HG03575 (cell line): ENCODE results near the gene DLEU7.

ENCODE experiments used
- ATAC-seq: cut with Tn5 transposase; IDR thresholded peaks from one replicate; pipeline ENCODE4 v1.9.1; 2021; ENCODE audit not compliant: unreplicated experiment, insufficient number of reproducible peaks, low FRiP score; ENCODE audit errors: extremely low read depth

Gene DLEU7

DNA sequence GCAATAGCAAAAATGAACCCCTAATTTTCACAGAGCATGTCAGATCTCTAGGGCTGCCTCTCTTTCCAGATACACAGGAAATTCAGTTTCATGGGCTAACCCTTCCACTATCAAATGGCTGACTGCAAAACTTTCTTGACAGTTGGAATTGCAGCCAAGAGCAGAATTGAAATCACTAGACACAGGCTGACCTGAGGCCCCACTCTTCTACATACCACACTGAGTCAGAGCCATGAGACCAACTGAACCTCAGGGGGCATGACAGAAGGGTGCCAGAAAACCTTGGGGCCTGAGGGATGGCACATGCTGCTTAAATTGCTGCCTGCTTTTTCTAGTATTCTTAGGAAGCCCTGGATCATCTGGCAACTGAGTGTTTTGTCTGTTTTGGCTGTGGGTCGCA is 1.7 kb upstream of the DLEU7 start:
- ATAC-seq: no peak

DNA sequence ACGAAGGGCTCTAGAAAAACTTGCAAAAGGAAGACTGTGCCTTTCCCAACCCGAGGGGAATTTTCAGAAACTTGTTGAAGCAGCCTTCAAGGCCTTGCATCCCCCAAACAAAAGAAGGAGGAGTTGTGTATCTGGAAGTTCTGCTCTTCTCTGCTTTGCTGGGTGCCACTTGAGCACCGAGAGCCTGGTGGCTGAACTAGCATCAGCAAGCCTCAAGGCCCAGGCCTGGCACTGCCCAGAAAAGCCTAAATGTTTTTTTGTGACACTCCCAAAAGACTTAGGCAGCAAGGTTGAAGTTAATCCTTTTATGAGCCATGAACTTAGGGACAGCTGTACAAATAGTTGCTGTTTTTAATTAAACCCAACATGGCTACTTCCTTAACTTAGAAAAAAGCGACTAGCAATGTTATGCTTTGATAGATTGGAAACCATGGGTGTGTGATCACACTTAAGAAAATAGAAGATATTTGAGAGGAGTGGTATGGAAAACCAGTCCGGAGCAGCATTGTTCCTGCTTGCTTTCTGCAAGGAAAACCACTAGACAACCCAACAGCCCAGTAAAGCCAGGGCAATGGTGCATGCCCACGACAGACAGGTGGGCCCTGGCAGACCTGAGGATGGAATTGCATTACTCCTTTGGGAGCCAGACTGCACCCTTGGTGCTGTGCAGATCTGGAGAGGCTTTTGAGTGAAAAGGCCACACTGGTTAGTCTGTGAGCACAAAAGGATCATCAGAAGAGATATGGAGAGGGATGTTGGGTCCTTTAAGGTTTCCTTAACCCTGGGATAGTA is 788 bp upstream of the DLEU7 start:
- ATAC-seq: no peak

DNA sequence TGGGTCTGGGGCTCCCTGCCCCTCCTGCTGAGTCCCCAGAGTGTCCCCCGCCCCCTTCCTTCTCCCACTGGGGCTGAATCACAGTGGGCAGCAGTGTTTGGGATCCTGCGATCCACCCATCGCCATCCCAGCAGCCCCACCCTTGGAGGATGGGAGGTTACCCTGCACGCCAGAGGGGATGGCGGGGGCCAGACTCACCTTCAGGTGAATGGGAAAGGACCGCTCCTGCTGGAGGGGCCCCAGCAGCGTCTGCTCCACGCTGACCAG is 569 bp downstream of the DLEU7 start:
- ATAC-seq: no peak

DNA sequence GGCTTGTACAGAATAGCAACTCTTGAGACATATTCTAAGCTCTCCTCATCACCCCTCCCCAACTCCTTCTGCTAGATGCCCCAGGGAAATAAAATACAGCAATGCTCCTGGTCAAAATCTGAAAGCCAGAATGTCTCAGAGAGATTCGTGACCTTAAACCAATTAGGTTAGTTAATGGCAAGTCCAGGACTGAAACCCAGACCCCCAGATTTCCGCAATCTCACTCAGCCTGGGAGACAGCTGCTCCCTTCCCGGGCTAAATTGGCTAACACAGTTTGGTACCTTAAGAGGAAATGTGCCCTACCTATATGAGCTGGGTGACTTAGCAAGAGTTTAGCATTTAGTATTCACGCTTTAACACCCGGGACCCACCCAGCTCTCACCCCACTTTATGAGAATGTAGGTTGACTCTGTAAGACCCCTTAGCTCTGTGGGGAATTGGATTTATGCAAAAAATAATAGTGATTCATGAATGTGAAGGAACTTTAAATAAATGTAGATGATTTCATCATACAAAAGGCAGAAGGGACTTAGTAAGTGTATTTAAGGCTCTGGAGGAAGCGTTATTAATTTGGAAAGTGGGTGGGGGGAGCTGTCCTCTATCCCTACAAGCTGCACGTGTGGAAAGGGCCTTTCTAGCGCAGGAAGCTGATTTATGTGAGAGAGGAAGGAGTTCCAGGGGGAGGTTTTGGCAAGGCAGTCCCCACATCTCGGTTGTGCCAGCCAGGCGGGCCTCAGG is 1.1 kb downstream of the DLEU7 start:
- ATAC-seq: no peak

DNA sequence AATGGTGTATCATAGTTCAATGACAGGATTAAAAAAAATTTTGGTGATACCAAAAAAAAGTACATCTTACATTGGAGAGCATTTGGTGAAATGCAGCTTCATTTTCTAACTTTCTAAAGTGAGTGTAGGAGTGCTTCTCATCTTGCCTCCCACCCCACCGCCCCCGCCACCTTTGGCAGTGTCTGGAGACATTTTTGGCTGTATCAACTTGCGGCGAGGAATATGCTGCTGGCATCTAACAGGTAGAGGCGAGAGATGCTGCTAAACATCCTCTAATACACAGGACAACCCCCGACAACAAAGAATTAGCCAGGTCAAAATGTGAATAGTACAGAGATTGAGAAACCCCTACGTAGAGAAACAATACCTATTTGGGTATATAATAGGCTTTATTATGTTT is 1.7 kb downstream of the DLEU7 start:
- no peak for ATAC-seq

DNA sequence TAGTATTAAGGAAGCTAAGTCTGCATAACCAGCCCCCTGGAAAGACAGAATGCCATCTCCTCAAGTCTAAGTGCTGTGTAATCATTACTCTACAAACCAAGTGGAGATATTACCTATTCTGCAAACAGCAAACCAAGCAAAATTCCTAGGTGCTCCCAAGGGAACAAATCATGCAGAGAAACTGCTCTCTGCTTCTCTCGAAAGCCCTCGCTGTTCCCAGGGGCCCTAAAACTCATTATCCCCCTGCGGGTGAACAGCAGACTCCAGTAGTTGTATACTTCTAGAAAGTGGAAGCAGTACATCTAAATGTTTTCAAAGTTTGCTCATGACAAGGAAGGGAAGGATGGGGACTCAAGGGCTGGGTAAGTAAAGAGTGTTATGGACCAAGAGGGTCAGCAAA is 3.2 kb downstream of the DLEU7 start:
- no peak for ATAC-seq

DNA sequence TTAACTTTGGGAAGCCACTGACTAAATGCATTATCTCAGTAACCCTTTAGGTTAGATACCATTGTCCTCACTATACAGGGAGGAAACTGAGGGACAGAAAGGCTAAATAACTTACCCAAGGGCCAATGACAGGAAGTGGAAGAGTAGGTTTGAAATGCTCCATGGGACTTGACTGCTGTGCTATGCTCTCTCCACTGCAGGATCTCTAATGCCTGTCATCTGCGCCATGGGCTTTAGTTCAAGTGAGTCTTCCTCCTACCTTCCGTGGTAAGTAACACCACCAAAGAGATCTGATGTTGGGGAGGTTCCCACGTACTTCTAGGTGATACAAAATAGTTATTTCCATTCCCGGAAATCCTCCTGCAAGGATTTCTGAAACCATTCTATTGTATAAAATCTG is 3.7 kb downstream of the DLEU7 start:
- no peak for ATAC-seq

DNA sequence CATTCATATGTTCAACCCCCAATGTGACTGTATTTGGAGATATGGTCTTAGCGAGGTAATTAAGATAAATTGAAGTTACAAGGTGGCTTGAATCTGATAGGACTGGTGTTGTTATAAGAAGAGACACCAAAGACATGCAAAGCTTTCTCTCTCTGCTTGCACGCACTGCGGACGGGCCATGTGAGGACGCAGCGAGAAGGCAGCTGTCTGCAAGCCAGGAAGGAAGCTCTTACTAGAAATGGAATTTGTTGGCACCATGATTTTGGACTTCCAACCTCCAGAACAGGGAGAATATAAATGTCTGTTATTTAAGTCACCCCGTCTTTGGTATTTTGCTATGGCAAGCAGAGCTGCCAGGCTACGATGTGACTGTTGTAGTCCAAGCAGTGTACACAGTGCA is 4.8 kb downstream of the DLEU7 start:
- no peak for ATAC-seq

DNA sequence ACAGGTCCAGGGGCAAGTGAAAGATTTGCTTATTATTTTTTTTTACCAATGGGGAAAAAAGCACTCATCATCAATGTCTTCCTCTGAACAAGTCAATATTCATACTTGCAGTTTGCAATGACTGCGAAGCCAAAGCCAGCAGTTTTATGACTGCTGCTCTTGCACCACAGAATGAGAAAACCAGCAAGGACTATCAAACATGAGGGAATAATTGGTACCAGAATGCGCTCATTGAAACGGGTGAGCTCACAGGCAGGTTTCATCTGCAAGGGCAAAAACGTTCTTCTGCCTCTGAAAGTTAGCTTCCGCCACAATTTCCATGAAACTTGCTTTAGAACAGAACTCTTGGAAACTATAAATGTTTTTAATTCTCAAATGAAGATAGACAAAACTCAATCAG is 5.5 kb downstream of the DLEU7 start:
- ATAC-seq: no peak

DNA sequence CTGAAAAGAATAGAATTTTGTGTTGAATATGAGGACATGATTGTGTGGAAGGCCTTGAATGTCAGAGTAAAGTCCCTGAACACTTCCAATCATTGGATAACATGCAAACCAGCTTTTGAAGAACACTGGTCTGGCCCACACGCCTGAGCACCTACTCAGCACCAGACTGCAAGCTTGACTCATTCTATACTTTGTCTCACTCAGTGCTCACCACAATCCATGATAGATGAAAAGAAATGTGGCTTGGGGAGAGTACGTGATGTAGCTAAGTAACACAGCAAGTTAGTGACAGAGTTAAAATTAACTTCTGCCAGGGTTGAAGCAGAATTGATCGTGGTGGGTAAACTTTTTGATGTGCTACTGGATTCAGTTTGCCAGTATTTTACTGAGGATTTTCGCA is 12.0 kb downstream of the DLEU7 start:
- no peak for ATAC-seq

DNA sequence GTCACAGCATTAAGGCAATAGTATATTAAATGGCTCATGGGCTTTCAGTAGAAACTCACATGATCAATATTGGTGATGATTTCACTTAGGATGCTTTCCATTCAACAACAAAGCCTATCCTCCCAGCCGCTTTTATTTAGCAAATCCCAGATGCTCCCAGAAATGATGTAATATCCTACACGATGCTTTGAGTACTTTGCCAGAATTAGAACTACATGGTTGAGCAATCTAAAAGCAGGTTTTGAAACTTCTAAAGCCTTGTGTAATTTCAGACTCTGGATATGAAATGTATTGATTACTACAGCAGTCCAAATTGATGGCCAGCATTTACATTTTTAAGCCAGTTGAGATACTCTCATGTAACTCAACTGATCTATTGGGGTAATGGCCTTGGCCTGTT is 13.6 kb downstream of the DLEU7 start:
- ATAC-seq: no peak

DNA sequence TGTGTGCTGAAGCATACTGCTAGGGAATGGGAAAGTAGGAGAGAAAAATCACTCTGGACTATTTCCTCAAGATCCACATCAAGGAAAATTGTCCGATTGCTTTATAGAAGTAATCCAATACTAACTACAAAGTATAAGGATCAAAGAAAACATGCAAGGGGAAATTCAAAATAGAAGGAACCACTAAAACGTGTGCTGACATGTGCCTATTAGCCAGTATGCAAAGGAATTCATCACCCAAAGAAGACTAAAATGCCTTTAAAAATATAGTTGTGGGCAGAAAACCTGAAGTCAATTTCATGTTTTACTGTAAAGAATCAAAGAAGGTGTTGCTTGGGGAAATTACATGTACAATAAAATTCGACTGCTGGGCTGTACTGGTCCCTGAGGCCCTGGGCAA is 14.3 kb downstream of the DLEU7 start:
- no peak for ATAC-seq

DNA sequence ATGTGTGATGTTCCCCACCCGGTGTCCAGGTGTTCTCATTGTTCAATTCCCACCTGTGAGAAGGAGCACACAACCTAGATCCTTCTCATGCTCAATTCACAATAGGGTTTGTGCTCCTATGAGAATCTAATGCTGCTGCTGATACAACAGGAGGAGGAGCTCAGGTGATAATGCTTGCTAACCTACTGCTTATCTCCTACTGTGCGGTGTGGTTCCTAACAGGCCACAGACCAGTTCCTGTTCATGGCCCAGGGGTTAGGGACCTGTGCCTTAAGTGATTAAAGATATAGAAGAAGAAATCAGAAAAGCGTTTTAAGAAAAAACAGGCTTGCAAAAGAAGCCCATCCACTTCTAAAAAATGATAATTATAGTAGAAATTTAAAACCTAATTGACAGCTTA is 17.5 kb downstream of the DLEU7 start:
- no peak for ATAC-seq

DNA sequence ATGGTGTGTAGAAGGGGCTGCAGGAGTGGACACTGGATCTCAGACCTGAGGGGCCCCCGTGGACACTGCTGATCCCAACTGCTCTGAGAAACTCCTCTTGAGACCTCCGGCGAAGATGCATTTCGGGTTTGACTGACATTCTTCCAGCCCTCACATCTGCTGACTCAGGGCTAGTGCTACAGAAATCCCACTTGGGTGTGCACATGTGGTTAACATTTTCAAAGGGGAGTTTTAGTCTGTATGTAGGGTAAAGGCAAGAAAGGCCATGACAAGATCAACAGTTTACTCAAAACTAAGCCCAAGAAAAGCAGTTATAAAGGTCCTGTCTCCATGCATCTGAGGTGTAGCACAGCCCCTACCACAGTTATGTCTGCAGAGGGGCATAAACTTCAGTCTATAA is 31.2 kb downstream of the DLEU7 start:
- ATAC-seq: no peak

DNA sequence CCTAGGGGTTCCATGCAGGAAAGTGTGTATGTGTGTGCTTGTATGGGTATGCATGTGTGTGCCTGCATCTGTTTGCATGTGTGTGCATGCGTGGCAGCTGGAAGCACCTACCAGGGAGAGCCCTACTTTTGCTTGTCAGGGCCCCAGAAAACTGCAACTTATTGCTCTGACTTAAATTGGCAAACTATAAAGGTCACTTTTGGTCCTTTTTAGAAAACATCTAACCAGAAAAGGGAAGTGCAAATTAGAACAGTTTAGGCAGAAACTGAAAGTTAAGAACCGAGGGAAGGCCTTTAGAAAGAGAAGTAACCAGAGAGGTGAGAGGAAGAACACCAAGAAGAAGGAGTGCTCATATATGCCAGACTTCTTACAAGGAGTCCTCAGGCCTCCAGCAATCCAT is 32.5 kb downstream of the DLEU7 start:
- peak; percentile 87 for ATAC-seq

DNA sequence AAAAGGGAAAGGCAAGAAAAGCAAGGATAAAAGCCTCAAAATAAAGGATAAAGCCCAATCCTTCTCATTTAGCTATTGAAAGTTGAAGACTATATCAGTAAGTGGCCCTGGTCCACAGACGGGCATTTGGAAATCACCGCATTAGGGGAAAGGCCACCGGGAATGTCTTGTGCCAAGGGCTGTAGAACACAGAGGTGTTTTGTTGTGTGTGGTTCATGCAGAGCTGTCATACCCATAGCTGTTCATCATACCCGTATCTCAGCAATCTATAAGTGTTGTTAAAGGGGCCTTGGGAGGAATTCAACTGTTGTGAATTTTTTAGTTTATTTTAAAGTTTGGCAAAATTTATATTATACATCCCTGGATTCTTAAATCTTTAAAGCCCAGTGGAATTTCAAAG is 33.0 kb downstream of the DLEU7 start:
- ATAC-seq: no peak

DNA sequence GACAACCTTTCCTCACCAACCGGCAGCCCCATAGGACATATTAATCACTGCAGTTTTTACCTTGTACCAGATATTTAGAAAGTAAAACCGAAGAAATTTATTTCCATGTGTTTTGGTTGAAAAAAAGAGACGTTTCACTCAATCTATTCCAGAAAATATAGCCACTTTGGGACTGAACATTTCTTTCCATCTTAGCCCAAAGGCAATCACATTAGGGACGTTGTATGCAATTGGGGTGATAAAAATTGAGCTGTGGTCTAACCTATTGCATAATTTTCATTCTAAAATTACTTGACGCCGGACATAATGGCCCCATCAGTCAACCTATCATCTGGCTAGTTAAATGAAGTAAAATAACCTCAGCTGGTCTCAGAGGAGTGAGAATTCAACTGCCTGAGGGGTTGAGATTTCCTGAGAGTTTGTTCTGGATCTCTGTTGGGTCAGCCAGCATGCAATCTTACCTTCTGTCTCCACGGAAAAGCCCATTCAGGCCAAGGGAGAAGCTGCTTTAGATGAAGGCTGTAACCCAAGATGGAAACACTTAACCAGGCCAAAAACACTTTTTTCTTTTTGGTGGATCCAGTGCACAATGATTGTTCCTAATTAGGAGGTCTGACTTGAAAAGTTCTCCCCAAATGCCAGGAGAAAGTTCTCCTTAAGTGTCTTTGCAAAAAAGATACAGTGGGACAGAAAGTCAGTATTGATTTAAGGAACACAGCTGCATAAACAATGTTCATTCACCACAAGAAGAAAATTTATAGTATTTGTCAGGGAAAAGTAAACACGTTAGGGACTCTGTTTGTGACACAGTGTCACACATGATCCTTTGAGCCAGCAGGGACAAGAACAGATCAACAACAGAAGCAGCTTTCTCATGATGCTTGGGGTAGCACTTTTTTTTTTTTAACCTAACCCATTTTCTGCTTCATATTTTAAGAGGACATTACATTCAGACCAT is 34.1 kb downstream of the DLEU7 start:
- no peak for ATAC-seq

DNA sequence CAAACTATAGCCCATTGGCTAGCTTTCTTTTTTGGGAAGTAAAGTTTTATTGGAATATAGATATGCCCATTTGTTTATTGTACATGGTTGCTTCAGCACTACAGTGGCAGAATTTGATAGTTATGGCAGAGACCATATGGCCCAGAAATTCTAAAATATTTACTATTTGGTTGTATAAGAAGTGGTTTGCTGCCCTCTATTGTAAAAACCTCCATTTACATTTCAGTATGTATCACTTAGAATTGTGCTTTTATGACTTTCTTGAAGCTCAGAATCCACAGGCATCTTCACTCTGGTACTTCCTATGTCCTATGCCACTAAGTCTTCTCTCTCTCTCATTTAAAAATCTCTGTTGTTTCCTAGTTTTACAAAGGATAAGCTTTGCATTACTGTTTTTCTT is 37.7 kb downstream of the DLEU7 start:
- no peak for ATAC-seq

DNA sequence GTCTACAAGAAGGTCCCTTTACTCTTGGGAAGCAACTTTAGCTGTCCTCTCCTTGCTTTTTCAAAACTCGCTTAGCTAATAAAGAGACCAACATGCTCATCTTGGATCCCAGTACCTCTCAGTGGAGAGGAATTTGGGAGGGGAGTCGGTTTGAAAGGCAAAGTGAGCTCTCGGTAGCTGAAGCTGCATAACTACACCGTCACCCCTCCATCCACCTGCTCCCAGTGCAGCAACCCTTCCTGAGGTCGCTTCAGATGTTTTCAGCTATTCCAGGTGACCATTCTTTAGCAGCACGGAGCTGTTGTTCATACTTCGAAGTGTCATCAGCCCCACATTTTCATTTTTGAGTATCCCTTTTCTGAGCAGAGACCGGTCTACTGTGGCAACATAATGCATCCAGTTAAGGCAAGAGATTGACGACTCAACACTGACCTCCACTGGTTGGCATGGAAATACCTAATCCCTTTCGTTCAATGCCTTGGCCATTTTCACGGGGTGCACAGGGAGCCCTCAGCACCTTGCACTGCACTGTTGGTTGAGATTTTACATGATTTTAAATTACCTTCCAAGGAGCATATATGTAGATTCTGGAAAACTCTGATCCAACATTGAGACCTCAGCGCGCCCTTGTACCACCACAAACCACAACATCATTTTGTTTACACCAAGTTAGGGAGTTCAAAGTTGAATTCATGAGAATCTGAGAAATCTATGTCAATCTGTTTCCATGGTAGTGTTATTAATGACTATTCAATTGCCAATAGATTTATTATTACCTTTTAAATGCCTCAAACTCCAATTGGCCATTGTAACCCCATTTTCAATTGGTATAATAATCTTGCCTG is 42.2 kb downstream of the DLEU7 start:
- no peak for ATAC-seq
